DND-41 (cell line): ENCODE measurements around the gene TMEM164.
A peak's percentile ranks its signal among the peaks of the same experiment; 100 is the strongest.

Experiments used
- ATAC-seq: fragments of 200-7000 bp; cut with Tn5 transposase; 3 replicates; pipeline ENCODE4 v1.9.1; 2021; ENCODE audit warnings: low read depth; ENCODE audit not compliant: insufficient read depth
- DNase-seq: peaks from one replicate; pipeline ENCODE4 v3.0.0-alpha.2; 2020
- H2AFZ ChIP-seq: 2 replicates; pipeline ENCODE4 v1.6.0; 2012; ENCODE audit warnings: low read depth, low read length
- H3K27ac ChIP-seq: 2 replicates; pipeline ENCODE4 v1.5.1; 2012; ENCODE audit warnings: low read length, inconsistent platforms
- H3K27me3 ChIP-seq: fragments of 200-600 bp; sonication (generic); 2 replicates; pipeline ENCODE4 v1.6.0; 2012; ENCODE audit warnings: low read length, mild to moderate bottlenecking, inconsistent platforms; ENCODE audit not compliant: insufficient read depth, poor library complexity
- H3K36me3 ChIP-seq: 2 replicates; pipeline ENCODE4 v1.5.1; 2012; ENCODE audit warnings: low read length, inconsistent platforms; ENCODE audit not compliant: insufficient read depth
- H3K4me1 ChIP-seq: 2 replicates; pipeline ENCODE4 v1.5.1; 2012; ENCODE audit warnings: mild to moderate bottlenecking, low read length; ENCODE audit not compliant: insufficient read depth
- H3K4me2 ChIP-seq: 2 replicates; pipeline ENCODE4 v1.6.0; 2012; ENCODE audit warnings: mild to moderate bottlenecking, moderate library complexity, low read length, inconsistent platforms; ENCODE audit not compliant: insufficient read depth
- H3K4me3 ChIP-seq, 2 experiments: fragments of 200-600 bp in 1 of 2; shearing (Covaris generic) in 1 of 2; 2 replicates each; pipeline ENCODE4 v1.5.1; 2012 to 2016; ENCODE audit warnings: inconsistent platforms in 2 of 2, low read length in 2 of 2, mild to moderate bottlenecking in 2 of 2, low read depth in 1 of 2, moderate library complexity in 1 of 2
- H3K79me2 ChIP-seq: 2 replicates; pipeline ENCODE4 v1.6.0; 2012; ENCODE audit warnings: low read length, inconsistent platforms; ENCODE audit not compliant: insufficient read depth
- H3K9ac ChIP-seq: 2 replicates; pipeline ENCODE4 v1.6.0; 2012; ENCODE audit warnings: low read depth, mild to moderate bottlenecking, inconsistent platforms, low read length, moderate library complexity
- H3K9me3 ChIP-seq: 2 replicates; pipeline ENCODE4 v1.5.1; 2012; ENCODE audit warnings: low read length, moderate library complexity, mild to moderate bottlenecking, inconsistent platforms; ENCODE audit not compliant: insufficient read depth, severe bottlenecking
- H4K20me1 ChIP-seq: 2 replicates; pipeline ENCODE4 v1.6.0; 2012; ENCODE audit warnings: low read length; ENCODE audit not compliant: insufficient read depth
- CTCF ChIP-seq: IDR thresholded peaks from 2 replicates; pipeline ENCODE4 v1.5.1; 2012; ENCODE audit warnings: borderline replicate concordance, low read length, moderate library complexity, mild to moderate bottlenecking; ENCODE audit not compliant: poor library complexity, severe bottlenecking; ENCODE audit errors: extremely low read depth
- EZH2 ChIP-seq: IDR thresholded peaks from 3 replicates; pipeline ENCODE4 v1.6.1; 2012; ENCODE audit warnings: borderline replicate concordance, low read depth, mild to moderate bottlenecking, moderate library complexity, low read length, inconsistent platforms; ENCODE audit not compliant: severe bottlenecking

The TMEM164 gene

GRCh38 chrX:110155759-110156158 lies 152.8 kb downstream of the TMEM164 start:
- H3K36me3 ChIP-seq = no peaks in the 10 kb centered on the region
- H3K9me3 ChIP-seq = no peaks in the 10 kb centered on the region
- no peak overlapping the region for H3K4me2 ChIP-seq
- no peaks in the 10 kb centered on the region for H3K27me3 ChIP-seq
- ATAC-seq (no peak), DNase-seq (no peak)
- no peak for TF ChIP-seq CTCF
- no peak for TF ChIP-seq EZH2
- H3K9ac ChIP-seq = no peak overlapping the region
- no peaks in the 10 kb centered on the region for H4K20me1 ChIP-seq
- H3K4me1 ChIP-seq = no peaks in the 10 kb centered on the region
- no peaks in the 10 kb centered on the region for H3K79me2 ChIP-seq
- no peak overlapping the region for H2AFZ ChIP-seq
- no peak overlapping the region for H3K27ac ChIP-seq
- H3K4me3 ChIP-seq = no peak overlapping the region

GRCh38 chrX:110156167-110156754 lies 153.3 kb downstream of the TMEM164 start:
- no peak for DNase-seq
- peak; percentile 51 for TF ChIP-seq CTCF
- no peak for TF ChIP-seq EZH2
- no peak overlapping the region for H3K4me3 ChIP-seq

GRCh38 chrX:110157444-110157843 lies 154.5 kb downstream of the TMEM164 start:
- Histone ChIP-seq H3K4me3 (no peak overlapping the region), H3K9ac (no peak overlapping the region), H3K4me2 (no peak overlapping the region), H3K36me3 (no peaks in the 10 kb centered on the region), H2AFZ (no peak overlapping the region), H3K4me1 (no peaks in the 10 kb centered on the region), H3K79me2 (no peaks in the 10 kb centered on the region), H3K9me3 (no peaks in the 10 kb centered on the region), H3K27ac (no peak overlapping the region), H4K20me1 (no peaks in the 10 kb centered on the region), H3K27me3 (no peaks in the 10 kb centered on the region)
- no peak for DNase-seq
- TF ChIP-seq EZH2 (no peak), CTCF (no peak)
- no peak for ATAC-seq

More at GRCh38 chrX:110156167-110156754, 153.3 kb downstream of the TMEM164 start:
- no peak for ATAC-seq
- Histone ChIP-seq H3K27ac (no peak overlapping the region), H2AFZ (no peak overlapping the region), H3K9me3 (no peaks in the 10 kb centered on the region), H3K4me1 (no peaks in the 10 kb centered on the region), H3K79me2 (no peaks in the 10 kb centered on the region), H3K9ac (no peak overlapping the region), H3K27me3 (no peaks in the 10 kb centered on the region), H3K4me2 (no peak overlapping the region), H4K20me1 (no peaks in the 10 kb centered on the region), H3K36me3 (no peaks in the 10 kb centered on the region)

- H3K27me3 ChIP-seq = no peaks in the 10 kb centered on the region
- no peak overlapping the region for H3K27ac ChIP-seq
- no peak overlapping the region for H3K9ac ChIP-seq
- TF ChIP-seq EZH2 (no peak), CTCF (no peak)
- no peak for DNase-seq
- no peaks in the 10 kb centered on the region for H3K4me1 ChIP-seq
- H3K9me3 ChIP-seq = no peaks in the 10 kb centered on the region
- no peaks in the 10 kb centered on the region for H3K36me3 ChIP-seq
- no peak for ATAC-seq
- H2AFZ ChIP-seq = no peak overlapping the region
- H4K20me1 ChIP-seq = no peaks in the 10 kb centered on the region
- H3K79me2 ChIP-seq = no peaks in the 10 kb centered on the region
- no peak overlapping the region for H3K4me3 ChIP-seq
- no peak overlapping the region for H3K4me2 ChIP-seq
Observed at GRCh38 chrX:110159235-110159634, 156.3 kb downstream of the TMEM164 start.
